SK-N-SH (cell line): ENCODE results near the gene CDH23. TPM values are rescaled to one million over a fixed set of nuclear protein-coding genes. Genes with fewer than 3 reads are reported as not detected.

ENCODE experiments used
- CTCF ChIA-PET: fragments of 300-600, 350-600 bp; formaldehyde crosslinking; extraction: SDS; loops from one replicate; lab custom pipeline; 2021; lab: Yijun Ruan, JAX
- POLR2A ChIA-PET: fragments of 350-600 bp; sonication (Branson Sonifier 250); formaldehyde crosslinking; extraction: SDS; loops from one replicate; lab custom pipeline; 2020; ENCODE audit warnings: antibody characterized with exemption, inconsistent platforms; lab: Yijun Ruan, JAX
- DNase-seq: peaks from one replicate; pipeline ENCODE4 v3.0.0; 2012
- H2AFZ ChIP-seq: fragments of 200-600 bp; sonication (generic); 2 replicates; pipeline ENCODE4 v1.8.1; 2016; ENCODE audit warnings: antibody characterized with exemption, mild to moderate bottlenecking, low read depth
- H3F3A ChIP-seq: fragments of 200-600 bp; sonication (generic); replicated peaks from 2 replicates; pipeline ENCODE3; 2016; ENCODE audit warnings: antibody characterized with exemption, mild to moderate bottlenecking; ENCODE audit not compliant: insufficient read depth
- H3K27ac ChIP-seq, 2 experiments: fragments of 200-500 bp in 1 of 2; fragments of 200-600 bp in 1 of 2; sonication (Bioruptor generic) in 1 of 2; sonication (generic), shearing (Covaris generic) in 1 of 2; 2 replicates each; pipeline versions ENCODE4 v1.5.1 to v1.6.1; 2014 to 2016; ENCODE audit warnings: low read depth in 2 of 2, inconsistent platforms in 1 of 2, low read length in 1 of 2, mild to moderate bottlenecking in 1 of 2, mixed read lengths in 1 of 2
- H3K27me3 ChIP-seq: fragments of 200-600 bp; sonication (generic), shearing (Covaris generic); 2 replicates; pipeline ENCODE4 v1.6.1; 2016; ENCODE audit warnings: mixed run types; ENCODE audit not compliant: insufficient read depth
- H3K36me3 ChIP-seq, 2 experiments: fragments of 200-500 bp in 1 of 2; fragments of 200-600 bp in 1 of 2; sonication (Bioruptor generic) in 1 of 2; sonication (generic) in 1 of 2; replicated peaks in 1 of 2; 2 replicates each; pipeline versions ENCODE3 to v1.5.1; 2014 to 2016; ENCODE audit warnings: low read length in 1 of 2, mild to moderate bottlenecking in 1 of 2; ENCODE audit not compliant: insufficient read depth in 2 of 2, control insufficient read depth in 1 of 2
- H3K4me1 ChIP-seq, 2 experiments: fragments of 200-500 bp in 1 of 2; fragments of 200-600 bp in 1 of 2; sonication (Bioruptor generic) in 1 of 2; sonication (generic), shearing (Covaris generic) in 1 of 2; 2 replicates each; pipeline versions ENCODE4 v1.5.1 to v1.6.1; 2014 to 2016; ENCODE audit warnings: low read depth in 1 of 2, low read length in 1 of 2, mixed run types in 1 of 2; ENCODE audit not compliant: insufficient read depth in 2 of 2, control insufficient read depth in 1 of 2
- H3K4me2 ChIP-seq: fragments of 200-600 bp; sonication (generic), shearing (Covaris generic); 2 replicates; pipeline ENCODE4 v1.6.1; 2017; ENCODE audit warnings: mixed run types
- H3K4me3 ChIP-seq, 2 experiments: fragments of 200-500 bp in 1 of 2; fragments of 200-600 bp in 1 of 2; sonication (Bioruptor generic) in 1 of 2; sonication (generic), shearing (Covaris generic) in 1 of 2; 2 replicates each; pipeline versions ENCODE4 v1.5.1 to v1.8.1; 2014 to 2016; ENCODE audit warnings: low read depth in 2 of 2, inconsistent platforms in 1 of 2, low read length in 1 of 2, mild to moderate bottlenecking in 1 of 2, mixed read lengths in 1 of 2, moderate library complexity in 1 of 2
- H3K79me2 ChIP-seq: fragments of 200-600 bp; sonication (generic); 2 replicates; pipeline ENCODE4 v1.8.1; 2017; ENCODE audit warnings: mild to moderate bottlenecking; ENCODE audit not compliant: insufficient read depth
- H3K9ac ChIP-seq: fragments of 200-600 bp; sonication (generic); 2 replicates; pipeline ENCODE4 v1.6.1; 2017; ENCODE audit warnings: mixed run types
- H3K9me2 ChIP-seq: fragments of 200-600 bp; sonication (generic); 2 replicates; pipeline ENCODE4 v1.6.1; 2017; ENCODE audit warnings: mixed run types
- H3K9me3 ChIP-seq: fragments of 200-600 bp; sonication (generic); 2 replicates; pipeline ENCODE4 v1.6.1; 2017; ENCODE audit warnings: mixed run types, mild to moderate bottlenecking, moderate library complexity
- H4K20me1 ChIP-seq: fragments of 200-600 bp; sonication (generic); 2 replicates; pipeline ENCODE4 v1.6.1; 2017; ENCODE audit warnings: mild to moderate bottlenecking, mixed run types; ENCODE audit not compliant: insufficient read depth
- EZH2phosphoT487 ChIP-seq: fragments of 200-600 bp; sonication (generic); IDR thresholded peaks from 2 replicates; pipeline ENCODE4 v1.6.1; 2017; ENCODE audit warnings: low read depth, mixed run types, mild to moderate bottlenecking, antibody characterized with exemption, moderate library complexity, borderline replicate concordance
- FOSL2 ChIP-seq: IDR thresholded peaks from 2 replicates; pipeline ENCODE4 v1.4.0; 2012; ENCODE audit warnings: low read depth, mild to moderate bottlenecking, moderate library complexity, borderline replicate concordance
- FOXM1 ChIP-seq: IDR thresholded peaks from 2 replicates; pipeline ENCODE4 v1.4.0; 2012; ENCODE audit warnings: low read depth, mild to moderate bottlenecking
- MEF2A ChIP-seq: IDR thresholded peaks from 2 replicates; pipeline ENCODE4 v1.4.0; 2012; ENCODE audit warnings: low read depth, borderline replicate concordance
- MXI1 ChIP-seq: IDR thresholded peaks from 2 replicates; pipeline ENCODE4 v1.6.1; 2012; ENCODE audit warnings: mild to moderate bottlenecking, low read depth, low read length, improper control_type of control experiment
- NRF1 ChIP-seq: IDR thresholded peaks from 2 replicates; pipeline ENCODE4 v1.6.1; 2012; ENCODE audit warnings: low read depth, mild to moderate bottlenecking, low read length
- RAD21 ChIP-seq: IDR thresholded peaks from 2 replicates; pipeline ENCODE4 v1.6.1; 2012; ENCODE audit warnings: mild to moderate bottlenecking, low read length
- RXRA ChIP-seq: IDR thresholded peaks from 2 replicates; pipeline ENCODE4 v1.4.0; 2012; ENCODE audit warnings: low read depth, mild to moderate bottlenecking, borderline replicate concordance
- TEAD4 ChIP-seq: IDR thresholded peaks from 2 replicates; pipeline ENCODE4 v1.4.0; 2012; ENCODE audit warnings: mild to moderate bottlenecking, borderline replicate concordance; ENCODE audit not compliant: insufficient read depth
- WGBS: methylation state at CpG from one replicate; pipeline ENCODE4 v1.1.6; 2017; ENCODE audit warnings: low lambda C conversion rate; 5-methylcytosine and 5-hydroxymethylcytosine counted together
- polyA plus RNA-seq, 3 experiments: library from polyadenylated mRNA; depleted of rRNA; stranded (reverse); fragments of >200 nt; gene quantifications; 2 replicates each; pipeline ENCODE4 v1.2.3, GENCODE V29; 2012
- TF ChIP-seq, protein P1 (sequence below): IDR thresholded peaks from 2 replicates; pipeline ENCODE4 v1.4.0; 2012; ENCODE audit warnings: low read depth, borderline replicate concordance
- TF ChIP-seq, protein P2 (sequence below): IDR thresholded peaks from 2 replicates; pipeline ENCODE4 v1.4.0; 2012; ENCODE audit warnings: low read depth, borderline replicate concordance

Gene CDH23
- polyA plus RNA-seq, 1 of the 3 experiments (the other 2 are of a cell fraction), result 0.03 TPM

DNA sequence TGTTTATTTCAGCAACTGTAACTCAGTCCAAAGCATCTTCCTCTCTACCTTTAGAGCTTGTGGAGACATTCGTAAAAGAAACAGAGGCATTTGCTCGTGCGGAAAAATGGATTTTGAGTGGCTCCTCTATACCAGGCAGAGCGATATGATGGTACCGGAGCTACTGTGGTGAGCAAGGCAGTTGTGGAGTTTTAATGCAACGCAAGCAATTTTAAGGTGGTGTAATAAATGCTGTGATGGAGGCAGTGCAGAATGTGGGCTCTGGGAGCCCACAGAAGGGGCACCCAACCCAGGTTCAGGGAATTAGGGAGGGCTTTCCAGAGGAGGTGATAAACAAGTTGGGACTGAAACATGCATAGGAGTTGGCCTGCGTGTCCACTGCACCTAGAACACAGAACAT lies 149.5 kb downstream of the CDH23 start (continued):
- TF ChIP-seq TEAD4 (no peak), RAD21 (no peak)

DNA sequence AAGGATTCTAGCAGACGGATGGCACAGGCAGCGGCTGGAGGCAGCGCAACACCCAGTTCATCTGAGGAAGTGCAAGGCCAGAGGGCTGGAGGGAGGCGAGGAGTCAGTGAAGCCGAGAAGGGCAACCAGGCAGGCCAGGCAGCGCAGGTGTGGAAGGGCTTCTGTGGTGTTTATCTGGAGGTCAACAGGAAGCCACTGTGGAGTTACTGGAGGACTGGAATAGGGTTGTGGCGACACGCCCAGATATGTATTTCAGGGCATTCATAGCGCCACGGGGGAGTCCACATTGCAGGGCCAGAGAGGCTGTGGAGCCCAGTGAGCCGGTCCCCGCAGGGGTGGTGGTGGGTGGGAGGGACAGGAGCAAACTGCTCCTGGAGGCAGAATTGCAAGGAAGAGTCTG lies 150.6 kb downstream of the CDH23 start:
- H3F3A ChIP-seq, result no peaks in the 10 kb centered on the region
- H3K4me1 ChIP-seq, result peaks cover 0 to 36% of the 10 kb centered on the region in 2 experiments; a peak in 1 of 4 replicates
- no peaks in the 10 kb centered on the region for H4K20me1 ChIP-seq
- H3K4me3 ChIP-seq, result no peak overlapping the region
- no peaks in the 10 kb centered on the region for H3K9me2 ChIP-seq
- no peak overlapping the region for H2AFZ ChIP-seq
- CTCF ChIA-PET, result interaction anchor here (1.6 to 5.3 kb wide), 2 partner anchors 22 to 23 kb away, joined by 7 to 28 read pairs; no protein-coding TSS in a partner anchor
- TF ChIP-seq MEF2A (no peak), EZH2phosphoT487 (no peak), FOSL2 (no peak), RXRA (no peak), NRF1 (no peak), MXI1 (no peak), FOXM1 (no peak)
- TF ChIP-seq, protein P1, sequence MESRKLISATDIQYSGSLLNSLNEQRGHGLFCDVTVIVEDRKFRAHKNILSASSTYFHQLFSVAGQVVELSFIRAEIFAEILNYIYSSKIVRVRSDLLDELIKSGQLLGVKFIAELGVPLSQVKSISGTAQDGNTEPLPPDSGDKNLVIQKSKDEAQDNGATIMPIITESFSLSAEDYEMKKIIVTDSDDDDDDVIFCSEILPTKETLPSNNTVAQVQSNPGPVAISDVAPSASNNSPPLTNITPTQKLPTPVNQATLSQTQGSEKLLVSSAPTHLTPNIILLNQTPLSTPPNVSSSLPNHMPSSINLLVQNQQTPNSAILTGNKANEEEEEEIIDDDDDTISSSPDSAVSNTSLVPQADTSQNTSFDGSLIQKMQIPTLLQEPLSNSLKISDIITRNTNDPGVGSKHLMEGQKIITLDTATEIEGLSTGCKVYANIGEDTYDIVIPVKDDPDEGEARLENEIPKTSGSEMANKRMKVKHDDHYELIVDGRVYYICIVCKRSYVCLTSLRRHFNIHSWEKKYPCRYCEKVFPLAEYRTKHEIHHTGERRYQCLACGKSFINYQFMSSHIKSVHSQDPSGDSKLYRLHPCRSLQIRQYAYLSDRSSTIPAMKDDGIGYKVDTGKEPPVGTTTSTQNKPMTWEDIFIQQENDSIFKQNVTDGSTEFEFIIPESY, result no peak
- TF ChIP-seq, protein P2, sequence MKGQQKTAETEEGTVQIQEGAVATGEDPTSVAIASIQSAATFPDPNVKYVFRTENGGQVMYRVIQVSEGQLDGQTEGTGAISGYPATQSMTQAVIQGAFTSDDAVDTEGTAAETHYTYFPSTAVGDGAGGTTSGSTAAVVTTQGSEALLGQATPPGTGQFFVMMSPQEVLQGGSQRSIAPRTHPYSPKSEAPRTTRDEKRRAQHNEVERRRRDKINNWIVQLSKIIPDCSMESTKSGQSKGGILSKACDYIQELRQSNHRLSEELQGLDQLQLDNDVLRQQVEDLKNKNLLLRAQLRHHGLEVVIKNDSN, result no peak
- TF ChIP-seq, all 33 proteins: peak for 0
- POLR2A ChIA-PET, result no interaction called here
- Histone ChIP-seq H3K9ac (no peak overlapping the region), H3K27ac (no peak overlapping the region), H3K79me2 (no peaks in the 10 kb centered on the region), H3K36me3 (no peaks in the 10 kb centered on the region), H3K4me2 (no peak overlapping the region), H3K9me3 (no peaks in the 10 kb centered on the region), H3K27me3 (peaks cover 35% of the 10 kb centered on the region)
- no peak for DNase-seq
- WGBS, result 79% methylated on average over 10 of the region's 12 CpGs
